Neutrophil (primary cell): ENCODE measurements around the gene SBF1.

ENCODE experiments used
- H3K27ac ChIP-seq: fragments of 200-600 bp; sonication (generic); 2 replicates; pipeline ENCODE4 v1.5.1; 2016; ENCODE audit warnings: mild to moderate bottlenecking, moderate library complexity
- H3K27me3 ChIP-seq: fragments of 200-600 bp; sonication (generic); 2 replicates; pipeline ENCODE4 v1.6.0; 2016; ENCODE audit warnings: mild to moderate bottlenecking
- H3K36me3 ChIP-seq: fragments of 200-600 bp; sonication (generic); 2 replicates; pipeline ENCODE4 v1.5.1; 2017
- H3K4me1 ChIP-seq, 2 experiments: fragments of 200-600 bp in 1 of 2; sonication (generic) in 1 of 2; 1 replicate in 1 of 2; 2 replicates in 1 of 2; pipeline versions ENCODE4 v1.5.1 to v1.6.1; 2013 to 2016; ENCODE audit warnings: low read depth in 1 of 2, low read length in 1 of 2, mild to moderate bottlenecking in 1 of 2, moderate library complexity in 1 of 2; ENCODE audit not compliant: control insufficient read depth in 1 of 2, insufficient read depth in 1 of 2
- H3K4me3 ChIP-seq, 2 experiments: fragments of 200-600 bp in 1 of 2; sonication (generic) in 1 of 2; 1 replicate in 1 of 2; 2 replicates in 1 of 2; pipeline ENCODE4 v1.5.1; 2013 to 2016; ENCODE audit warnings: low read depth in 1 of 2, low read length in 1 of 2, mild to moderate bottlenecking in 1 of 2, moderate library complexity in 1 of 2
- H3K9me3 ChIP-seq: fragments of 200-600 bp; sonication (generic); 2 replicates; pipeline ENCODE4 v1.5.1; 2016
- TF ChIP-seq, protein P1 (sequence below): fragments of 200-600 bp; sonication (generic); IDR thresholded peaks from 2 replicates; pipeline ENCODE4 v1.5.1; 2016; ENCODE audit warnings: antibody characterized with exemption

SBF1 gene

GRCh38 chr22:50469377-50470305, 5.2 kb downstream of the SBF1 start:
- Histone ChIP-seq H3K27ac (no peak overlapping the region), H3K4me3 (no peak overlapping the region)

GRCh38 chr22:50468626-50469025, 6.2 kb downstream of the SBF1 start:
- H3K4me3 ChIP-seq = no peak overlapping the region
- TF ChIP-seq, protein P1, sequence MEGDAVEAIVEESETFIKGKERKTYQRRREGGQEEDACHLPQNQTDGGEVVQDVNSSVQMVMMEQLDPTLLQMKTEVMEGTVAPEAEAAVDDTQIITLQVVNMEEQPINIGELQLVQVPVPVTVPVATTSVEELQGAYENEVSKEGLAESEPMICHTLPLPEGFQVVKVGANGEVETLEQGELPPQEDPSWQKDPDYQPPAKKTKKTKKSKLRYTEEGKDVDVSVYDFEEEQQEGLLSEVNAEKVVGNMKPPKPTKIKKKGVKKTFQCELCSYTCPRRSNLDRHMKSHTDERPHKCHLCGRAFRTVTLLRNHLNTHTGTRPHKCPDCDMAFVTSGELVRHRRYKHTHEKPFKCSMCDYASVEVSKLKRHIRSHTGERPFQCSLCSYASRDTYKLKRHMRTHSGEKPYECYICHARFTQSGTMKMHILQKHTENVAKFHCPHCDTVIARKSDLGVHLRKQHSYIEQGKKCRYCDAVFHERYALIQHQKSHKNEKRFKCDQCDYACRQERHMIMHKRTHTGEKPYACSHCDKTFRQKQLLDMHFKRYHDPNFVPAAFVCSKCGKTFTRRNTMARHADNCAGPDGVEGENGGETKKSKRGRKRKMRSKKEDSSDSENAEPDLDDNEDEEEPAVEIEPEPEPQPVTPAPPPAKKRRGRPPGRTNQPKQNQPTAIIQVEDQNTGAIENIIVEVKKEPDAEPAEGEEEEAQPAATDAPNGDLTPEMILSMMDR = no peak
- H3K36me3 ChIP-seq = peaks cover 51% of the 10 kb centered on the region

More at GRCh38 chr22:50469377-50470305, 5.2 kb downstream of the SBF1 start:
- H3K4me1 ChIP-seq = peaks cover 28 to 42% of the 10 kb centered on the region in 2 experiments
- no peaks in the 10 kb centered on the region for H3K27me3 ChIP-seq
- H3K9me3 ChIP-seq = no peaks in the 10 kb centered on the region
- H3K36me3 ChIP-seq = peaks cover 41% of the 10 kb centered on the region
- TF ChIP-seq, protein P1 = no peak

GRCh38 chr22:50467773-50468440, 6.9 kb downstream of the SBF1 start:
- H3K27me3 ChIP-seq = no peaks in the 10 kb centered on the region
- H3K36me3 ChIP-seq = peaks cover 58% of the 10 kb centered on the region
- peaks cover 14 to 27% of the 10 kb centered on the region in 2 experiments for H3K4me1 ChIP-seq
- no peak overlapping the region for H3K4me3 ChIP-seq
- H3K9me3 ChIP-seq = no peaks in the 10 kb centered on the region
- no peak overlapping the region for H3K27ac ChIP-seq
- TF ChIP-seq, protein P1 = no peak

More at GRCh38 chr22:50468626-50469025, 6.2 kb downstream of the SBF1 start:
- Histone ChIP-seq H3K4me1 (peaks cover 21 to 34% of the 10 kb centered on the region in 2 experiments), H3K27ac (no peak overlapping the region), H3K27me3 (no peaks in the 10 kb centered on the region), H3K9me3 (no peaks in the 10 kb centered on the region)

DNA sequence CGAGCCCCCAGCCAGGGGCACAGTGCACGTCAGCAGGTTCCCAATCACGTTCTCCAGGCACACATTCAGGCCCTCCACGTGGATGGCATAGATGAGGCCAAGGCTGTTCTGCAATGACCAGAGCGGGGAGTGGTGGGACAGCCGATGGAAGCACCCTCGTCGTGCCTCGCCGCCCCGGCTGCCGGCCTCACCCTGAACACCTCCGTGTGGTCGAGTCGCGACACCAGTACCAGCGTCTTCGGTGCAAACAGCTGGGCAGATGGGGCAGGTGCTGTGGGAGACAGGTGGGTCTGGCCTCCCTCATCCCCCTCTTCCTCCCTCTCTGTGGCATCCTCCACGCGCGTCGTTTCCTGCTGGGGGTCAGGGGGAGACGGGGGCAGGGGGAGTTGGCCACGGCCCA, 7.5 kb downstream of the SBF1 start:
- Histone ChIP-seq H3K4me3 (no peak overlapping the region), H3K9me3 (no peaks in the 10 kb centered on the region), H3K27ac (no peak overlapping the region), H3K4me1 (peaks cover 11 to 24% of the 10 kb centered on the region in 2 experiments), H3K27me3 (no peaks in the 10 kb centered on the region), H3K36me3 (peaks cover 61% of the 10 kb centered on the region)
- TF ChIP-seq, protein P1 = no peak

GRCh38 chr22:50465066-50465930, 9.5 kb downstream of the SBF1 start:
- H3K4me1 ChIP-seq = peaks cover 7 to 9% of the 10 kb centered on the region in 2 experiments
- no peak overlapping the region for H3K27ac ChIP-seq
- TF ChIP-seq, protein P1 = no peak
- H3K4me3 ChIP-seq = no peak overlapping the region
- H3K36me3 ChIP-seq = peaks cover 81% of the 10 kb centered on the region
- no peaks in the 10 kb centered on the region for H3K27me3 ChIP-seq
- H3K9me3 ChIP-seq = no peaks in the 10 kb centered on the region
